ENCODE data around the gene NANS. TPM values are rescaled to one million over a fixed set of nuclear protein-coding genes. Genes with fewer than 3 reads are reported as not detected.

NANS gene
- total RNA-seq, 1 donor from 2014 or later, result 41.4 TPM

DNA sequence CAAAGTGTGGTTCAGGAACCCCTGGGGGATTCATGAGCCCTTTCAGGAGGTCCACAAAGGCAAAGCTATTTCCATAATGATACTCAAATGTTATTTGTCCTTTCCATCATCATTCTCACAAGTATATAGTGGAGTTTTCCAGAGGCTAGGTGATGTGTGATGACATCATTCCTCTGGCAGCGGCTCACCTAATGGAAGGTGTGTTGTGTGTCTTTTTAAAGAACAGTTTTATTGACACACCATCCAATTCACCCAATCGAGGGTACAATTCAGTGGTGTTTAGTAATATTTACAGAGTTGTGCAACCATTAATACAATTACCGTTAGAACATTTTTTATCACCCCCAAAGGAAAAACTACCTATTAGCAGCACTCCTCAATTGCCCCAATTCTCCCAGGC is 9.7 kb downstream of the NANS start:
- no peak overlapping the region for H3K27ac Mint-ChIP-seq (ENCODE audit: unreplicated experiment)
- DNase-seq (ENCODE audit: low spot score), result no peak
- TF ChIP-seq, protein P1, sequence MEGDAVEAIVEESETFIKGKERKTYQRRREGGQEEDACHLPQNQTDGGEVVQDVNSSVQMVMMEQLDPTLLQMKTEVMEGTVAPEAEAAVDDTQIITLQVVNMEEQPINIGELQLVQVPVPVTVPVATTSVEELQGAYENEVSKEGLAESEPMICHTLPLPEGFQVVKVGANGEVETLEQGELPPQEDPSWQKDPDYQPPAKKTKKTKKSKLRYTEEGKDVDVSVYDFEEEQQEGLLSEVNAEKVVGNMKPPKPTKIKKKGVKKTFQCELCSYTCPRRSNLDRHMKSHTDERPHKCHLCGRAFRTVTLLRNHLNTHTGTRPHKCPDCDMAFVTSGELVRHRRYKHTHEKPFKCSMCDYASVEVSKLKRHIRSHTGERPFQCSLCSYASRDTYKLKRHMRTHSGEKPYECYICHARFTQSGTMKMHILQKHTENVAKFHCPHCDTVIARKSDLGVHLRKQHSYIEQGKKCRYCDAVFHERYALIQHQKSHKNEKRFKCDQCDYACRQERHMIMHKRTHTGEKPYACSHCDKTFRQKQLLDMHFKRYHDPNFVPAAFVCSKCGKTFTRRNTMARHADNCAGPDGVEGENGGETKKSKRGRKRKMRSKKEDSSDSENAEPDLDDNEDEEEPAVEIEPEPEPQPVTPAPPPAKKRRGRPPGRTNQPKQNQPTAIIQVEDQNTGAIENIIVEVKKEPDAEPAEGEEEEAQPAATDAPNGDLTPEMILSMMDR (IDR thresholded peaks at IDR 0.05; ENCODE audit: unreplicated experiment), result no peak

DNA sequence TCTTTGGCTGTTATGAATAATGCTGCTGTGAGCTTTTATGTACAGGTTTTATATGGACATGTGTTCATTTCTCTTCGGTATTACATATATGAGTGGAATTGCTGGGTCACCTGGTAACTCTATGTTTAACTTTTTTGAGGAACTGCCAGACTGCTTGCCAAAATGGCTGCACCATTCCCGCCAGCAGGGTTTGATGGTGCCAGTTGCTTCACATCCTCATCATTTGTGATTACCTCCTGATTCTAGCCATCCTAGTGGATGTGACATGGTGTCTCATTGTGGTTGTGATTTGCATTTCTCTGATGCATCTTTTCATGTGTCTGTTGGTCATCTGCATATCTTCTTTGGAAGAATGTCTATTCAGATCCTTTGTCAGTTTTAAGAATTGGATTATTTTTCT is 10.7 kb downstream of the NANS start:
- H3K4me1 Mint-ChIP-seq (ENCODE audit: unreplicated experiment), result no peaks in the 10 kb centered on the region

More for the DNA sequence above, 9.7 kb downstream of the NANS start:
- H3K9me3 Mint-ChIP-seq (ENCODE audit: unreplicated experiment), result no peaks in the 10 kb centered on the region
- H3K4me3 Mint-ChIP-seq (ENCODE audit: unreplicated experiment), result no peak overlapping the region
- H3K27me3 Mint-ChIP-seq (ENCODE audit: unreplicated experiment), result no peaks in the 10 kb centered on the region
- H3K4me1 Mint-ChIP-seq (ENCODE audit: unreplicated experiment), result no peaks in the 10 kb centered on the region
- H3K36me3 Mint-ChIP-seq (ENCODE audit: low read depth, unreplicated experiment), result peaks cover 15% of the 10 kb centered on the region

GRCh38 chr9:98069551-98069950 is 13.0 kb downstream of the NANS start:
- no peaks in the 10 kb centered on the region for H3K9me3 Mint-ChIP-seq (ENCODE audit: unreplicated experiment)
- peaks cover 2% of the 10 kb centered on the region for H3K27me3 Mint-ChIP-seq (ENCODE audit: unreplicated experiment)
- no peak overlapping the region for H3K4me3 Mint-ChIP-seq (ENCODE audit: unreplicated experiment)
- H3K36me3 Mint-ChIP-seq (ENCODE audit: low read depth, unreplicated experiment), result peaks cover 6% of the 10 kb centered on the region
- TF ChIP-seq, protein P1 (IDR thresholded peaks at IDR 0.05; ENCODE audit: unreplicated experiment), result no peak
- H3K4me1 Mint-ChIP-seq (ENCODE audit: unreplicated experiment), result peaks cover 2% of the 10 kb centered on the region
- DNase-seq (ENCODE audit: low spot score), result no peak
- no peak overlapping the region for H3K27ac Mint-ChIP-seq (ENCODE audit: unreplicated experiment)

More for the DNA sequence above, 10.7 kb downstream of the NANS start:
- no peak overlapping the region for H3K4me3 Mint-ChIP-seq (ENCODE audit: unreplicated experiment)
- H3K27me3 Mint-ChIP-seq (ENCODE audit: unreplicated experiment), result peaks cover 2% of the 10 kb centered on the region
- TF ChIP-seq, protein P1 (IDR thresholded peaks at IDR 0.05; ENCODE audit: unreplicated experiment), result no peak
- H3K9me3 Mint-ChIP-seq (ENCODE audit: unreplicated experiment), result no peaks in the 10 kb centered on the region
- no peak overlapping the region for H3K27ac Mint-ChIP-seq (ENCODE audit: unreplicated experiment)
- H3K36me3 Mint-ChIP-seq (ENCODE audit: low read depth, unreplicated experiment), result peaks cover 15% of the 10 kb centered on the region
- DNase-seq (ENCODE audit: low spot score), result no peak

GRCh38 chr9:98070704-98071103 is 14.2 kb downstream of the NANS start:
- no peak overlapping the region for H3K27ac Mint-ChIP-seq (ENCODE audit: unreplicated experiment)
- H3K4me1 Mint-ChIP-seq (ENCODE audit: unreplicated experiment), result peaks cover 5% of the 10 kb centered on the region
- peaks cover 2% of the 10 kb centered on the region for H3K36me3 Mint-ChIP-seq (ENCODE audit: low read depth, unreplicated experiment)
- no peak overlapping the region for H3K4me3 Mint-ChIP-seq (ENCODE audit: unreplicated experiment)
- no peak for DNase-seq (ENCODE audit: low spot score)
- TF ChIP-seq, protein P1 (IDR thresholded peaks at IDR 0.05; ENCODE audit: unreplicated experiment), result no peak
- peaks cover 2% of the 10 kb centered on the region for H3K27me3 Mint-ChIP-seq (ENCODE audit: unreplicated experiment)
- H3K9me3 Mint-ChIP-seq (ENCODE audit: unreplicated experiment), result no peaks in the 10 kb centered on the region

- TF ChIP-seq, protein P1 (IDR thresholded peaks at IDR 0.05; ENCODE audit: unreplicated experiment), result no peak
- Mint-ChIP-seq H3K4me3 (ENCODE audit: unreplicated experiment) (no peak overlapping the region), H3K9me3 (ENCODE audit: unreplicated experiment) (no peaks in the 10 kb centered on the region), H3K27ac (ENCODE audit: unreplicated experiment) (no peak overlapping the region), H3K4me1 (ENCODE audit: unreplicated experiment) (peaks cover 5% of the 10 kb centered on the region), H3K27me3 (ENCODE audit: unreplicated experiment) (peaks cover 2% of the 10 kb centered on the region), H3K36me3 (ENCODE audit: low read depth, unreplicated experiment) (no peaks in the 10 kb centered on the region)
- no peak for DNase-seq (ENCODE audit: low spot score)
These were observed 15.2 kb downstream of the NANS start for GRCh38 chr9:98071737-98072136.
